GM19372 (cell line): ENCODE measurements around the gene TXNDC8.

Experiments used
- ATAC-seq: cut with Tn5 transposase; IDR thresholded peaks from one replicate; pipeline ENCODE4 v1.9.1; 2021; ENCODE audit warnings: mild to moderate bottlenecking, low read depth, moderate library complexity; ENCODE audit not compliant: unreplicated experiment

Gene TXNDC8

DNA sequence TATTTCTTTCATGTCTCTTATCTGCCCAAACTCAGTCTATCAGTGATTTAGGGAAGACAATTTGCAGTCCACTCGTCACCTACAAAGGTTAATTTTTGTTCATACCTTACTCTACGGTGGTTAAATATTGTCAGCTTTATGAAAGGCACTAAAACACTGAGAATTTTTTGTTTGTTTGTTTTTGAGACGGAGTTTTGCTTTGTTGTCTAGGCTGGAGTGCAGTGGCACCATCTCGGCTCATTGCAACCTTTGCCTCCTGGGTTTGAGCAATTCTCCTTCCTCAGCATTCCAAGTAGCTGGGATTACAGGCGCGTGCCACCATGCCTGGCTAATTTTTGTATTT, 55.0 kb downstream of the TXNDC8 start:
- no peak for ATAC-seq

GRCh38 chr9:110282018-110282738, 55.5 kb downstream of the TXNDC8 start:
- ATAC-seq = no peak

GRCh38 chr9:110278080-110278707, 59.5 kb downstream of the TXNDC8 start:
- ATAC-seq = no peak

- no peak for ATAC-seq
Observed at GRCh38 chr9:110276781-110277180, 60.9 kb downstream of the TXNDC8 start.

- no peak for ATAC-seq
Observed at GRCh38 chr9:110270211-110270995, 67.3 kb downstream of the TXNDC8 start.

GRCh38 chr9:110266795-110267194, 70.9 kb downstream of the TXNDC8 start:
- no peak for ATAC-seq

- no peak for ATAC-seq
Observed at GRCh38 chr9:110261632-110262031, 76.0 kb downstream of the TXNDC8 start.

- no peak for ATAC-seq
Observed at GRCh38 chr9:110260911-110261310, 76.8 kb downstream of the TXNDC8 start.

DNA sequence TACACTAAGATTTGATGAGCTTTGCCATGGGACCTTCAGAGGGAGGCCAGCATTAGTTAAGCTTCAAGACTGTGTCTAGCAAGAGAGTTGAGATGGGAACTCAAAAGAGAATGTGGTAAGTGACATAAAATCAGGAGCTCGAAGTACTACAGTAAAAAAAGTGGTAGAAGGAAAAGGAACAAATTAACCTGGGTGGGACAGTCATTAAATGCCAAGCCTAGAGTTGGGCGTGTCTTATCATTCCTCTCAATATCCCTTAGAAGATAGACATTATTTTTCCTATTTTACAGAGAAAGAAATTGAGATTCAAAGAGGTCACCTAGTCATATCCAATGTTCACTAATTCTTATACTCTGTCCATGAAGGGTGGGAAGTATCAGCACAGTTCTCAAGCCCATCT, 78.1 kb downstream of the TXNDC8 start:
- ATAC-seq = no peak

GRCh38 chr9:110258690-110259091, 79.0 kb downstream of the TXNDC8 start:
- no peak for ATAC-seq

GRCh38 chr9:110257956-110258355, 79.7 kb downstream of the TXNDC8 start:
- no peak for ATAC-seq

GRCh38 chr9:110257097-110257841, 80.4 kb downstream of the TXNDC8 start:
- peak; percentile 1 for ATAC-seq

GRCh38 chr9:110256380-110257096, 81.1 kb downstream of the TXNDC8 start, which contains the start of gene TXN:
TSS of gene TXN (minus strand) at chr9:110256507. CDS start at chr9:110256435, 72 bp downstream.
- ATAC-seq = peak; percentile 62

GRCh38 chr9:110255463-110256379, 81.9 kb downstream of the TXNDC8 start:
- peak; percentile 18 for ATAC-seq

DNA sequence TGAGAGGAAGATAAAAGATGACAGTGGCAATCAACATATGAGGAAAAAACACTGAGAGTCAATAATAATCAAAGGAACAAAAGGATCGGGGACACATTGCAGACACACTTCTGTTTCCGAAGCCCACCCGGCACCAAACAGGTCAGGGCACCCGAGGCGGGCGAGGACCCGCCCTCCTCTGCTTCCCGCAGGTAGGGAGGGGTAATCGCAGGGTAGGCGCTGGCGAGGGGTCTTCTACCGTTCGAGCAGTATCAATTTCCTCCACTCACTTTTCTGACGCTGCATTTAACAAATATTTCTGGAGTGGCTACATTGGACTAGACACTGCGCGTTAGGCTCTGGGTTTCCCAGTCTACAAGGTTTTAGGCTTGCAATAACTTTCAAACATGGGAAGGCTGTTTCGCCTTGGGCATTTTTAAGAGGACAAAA, 82.6 kb downstream of the TXNDC8 start:
- ATAC-seq = no peak

DNA sequence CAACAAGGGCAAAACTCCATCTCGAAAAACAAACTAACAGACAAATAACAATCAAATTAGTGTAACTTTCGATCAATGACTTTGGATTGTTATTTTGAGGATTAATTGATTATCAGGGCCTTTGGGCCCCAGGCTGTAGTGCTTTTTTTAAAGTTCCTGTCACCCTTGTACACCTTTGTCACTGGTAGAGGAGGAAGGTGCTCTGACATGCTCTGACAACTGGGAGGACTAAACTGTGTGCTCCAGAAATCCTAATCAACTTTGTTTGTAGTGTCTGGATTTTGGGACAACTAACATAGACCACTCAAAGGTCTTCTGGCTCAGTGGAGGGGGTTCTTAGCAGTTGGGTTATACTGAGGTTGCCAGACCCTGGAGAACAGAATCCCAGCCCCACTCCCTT, 83.2 kb downstream of the TXNDC8 start:
- ATAC-seq = no peak
